ENCODE data around the gene ACOX2.
"Not testable (repeated sequence)": the region's sequence is repeated elsewhere in the genome, so short reads cannot be mapped to it uniquely, and the experiment has no call there.

ACOX2 gene

GRCh38 chr3:58535531-58536500, 1.2 kb downstream of the ACOX2 start:
- DNase-seq (ENCODE audit: low read depth in 2 of 2) = no peak

DNA sequence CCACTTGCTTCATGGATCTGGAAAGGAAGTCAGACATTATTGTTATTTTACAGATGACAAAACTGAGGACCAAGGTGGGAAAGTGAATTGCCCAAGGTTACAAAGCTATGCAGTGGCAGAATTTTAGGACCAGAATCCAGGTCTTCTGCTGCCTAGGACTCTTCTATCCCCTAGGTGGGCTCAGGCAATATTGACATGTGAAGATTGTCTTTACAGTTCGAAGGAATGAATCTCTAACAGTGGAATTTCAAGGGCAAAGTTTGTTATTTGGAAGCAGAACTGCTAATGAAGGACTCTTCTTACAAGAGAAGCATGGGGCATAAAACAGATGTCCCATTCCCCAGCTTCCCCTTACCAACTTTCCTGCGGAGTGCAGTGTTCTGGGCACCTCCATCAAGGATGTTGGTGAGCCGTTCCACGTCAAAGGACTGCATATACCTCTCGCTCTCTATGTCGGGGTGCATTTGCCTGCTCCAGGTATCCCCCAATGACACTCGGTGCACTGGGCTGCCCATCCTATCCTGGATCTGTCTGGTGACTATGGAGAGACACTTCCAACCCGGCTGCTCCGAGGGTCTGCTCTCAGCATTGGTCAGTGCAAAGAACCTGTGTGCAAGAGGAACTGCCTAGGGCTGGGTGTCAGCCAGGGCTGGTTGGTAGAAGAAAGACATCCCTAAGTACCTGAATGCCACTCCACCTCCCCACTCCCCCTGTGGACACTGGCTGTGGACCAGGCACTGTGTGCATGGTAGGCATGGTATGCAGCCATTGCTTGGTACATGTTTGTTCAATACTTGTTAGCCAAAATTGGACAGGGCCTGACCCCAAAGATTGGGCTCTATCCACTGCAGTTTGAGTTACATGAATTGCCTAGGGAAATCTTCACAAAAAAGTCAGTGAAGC, 2.1 kb downstream of the ACOX2 start:
- no peak for DNase-seq (ENCODE audit: low read depth in 2 of 2)

DNA sequence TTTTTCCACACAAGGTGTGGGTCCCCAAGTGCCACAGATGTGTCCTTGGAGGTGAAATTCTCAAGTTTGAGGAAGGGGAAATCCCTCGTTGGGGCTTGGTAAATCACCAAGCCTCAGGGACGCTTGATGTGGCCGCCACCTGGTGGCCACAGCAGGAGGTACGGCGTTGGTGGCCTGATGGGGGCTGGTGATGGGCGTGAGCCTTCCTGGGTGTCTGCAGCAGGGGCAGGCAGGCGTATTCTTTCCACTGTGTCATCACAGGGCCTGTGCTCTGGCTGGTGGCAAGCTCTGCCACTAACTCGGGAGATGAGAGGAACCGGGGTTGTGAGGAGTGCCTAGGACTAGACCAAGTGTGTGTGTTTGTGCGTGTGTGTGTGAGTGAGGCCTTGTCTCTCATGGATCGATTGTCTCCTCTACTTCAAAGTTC, 4.2 kb downstream of the ACOX2 start:
- DNase-seq (ENCODE audit: low read depth in 2 of 2) = peak; percentile 74 to 78

DNA sequence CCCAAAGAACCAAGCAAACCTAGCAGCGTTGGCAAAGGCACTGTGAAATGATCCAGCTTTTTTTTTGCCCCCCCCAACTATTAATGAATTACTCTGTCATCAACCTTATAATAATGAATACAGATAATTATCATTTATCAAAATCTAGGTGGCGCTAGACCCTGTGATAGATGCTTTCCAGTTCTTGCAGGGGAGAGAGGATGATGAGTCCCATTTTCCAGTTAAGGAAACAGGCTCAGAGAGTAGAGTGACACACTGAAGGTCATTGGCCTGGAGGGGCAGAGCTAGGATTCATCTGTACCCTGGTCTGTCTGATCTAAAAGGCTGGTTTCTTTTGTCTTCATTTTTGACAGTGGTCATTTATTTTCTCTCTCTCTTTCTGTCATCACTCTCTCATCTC, 5.0 kb downstream of the ACOX2 start:
- no peak for DNase-seq (ENCODE audit: low read depth in 2 of 2)

DNA sequence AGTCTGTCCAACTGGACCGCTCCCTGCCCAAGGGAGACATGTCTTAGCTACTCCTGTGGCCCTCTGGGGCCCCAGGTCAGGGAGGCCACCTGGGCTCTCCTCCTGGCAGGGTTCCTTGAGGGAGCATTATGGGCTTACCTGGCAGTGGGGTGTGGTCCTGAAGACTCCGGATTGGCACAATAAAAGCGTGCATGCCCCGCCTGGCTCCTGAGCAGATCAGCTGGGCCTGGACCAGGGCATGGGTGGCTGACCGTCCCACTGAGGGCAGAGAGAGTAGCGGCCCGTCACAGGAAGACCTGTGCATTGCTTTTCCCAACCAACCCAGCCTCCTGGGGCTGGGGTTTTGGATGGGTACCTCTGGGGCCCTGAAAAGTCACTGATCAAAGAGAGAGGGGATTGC, 5.4 kb downstream of the ACOX2 start:
- no peak for DNase-seq (ENCODE audit: low read depth in 2 of 2)

DNA sequence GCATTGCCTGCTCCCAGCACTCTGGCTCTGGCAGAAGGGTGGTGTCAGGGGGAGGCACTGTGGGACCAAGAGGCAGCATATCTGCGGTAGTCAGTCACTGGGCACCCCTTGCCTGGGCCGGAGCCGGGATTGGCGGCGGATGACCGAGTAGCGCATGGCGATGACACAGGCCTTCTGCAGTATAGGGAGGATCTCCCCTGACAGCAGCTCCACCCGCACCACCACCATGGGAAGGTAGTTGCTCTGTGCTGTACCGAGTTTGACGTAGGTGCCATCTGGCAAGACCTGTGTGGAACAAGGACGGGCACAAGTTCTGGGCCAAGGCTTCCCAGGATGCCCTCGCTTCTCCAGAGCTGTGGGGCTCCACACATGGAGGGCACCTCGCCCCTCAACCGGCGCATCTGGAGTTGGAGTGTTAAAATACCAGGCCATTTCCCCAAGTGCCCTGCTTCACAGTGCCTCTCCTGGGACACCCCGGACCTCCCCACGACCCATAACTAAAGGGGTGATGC, 6.6 kb downstream of the ACOX2 start:
- DNase-seq (ENCODE audit: low read depth in 2 of 2) = no peak

DNA sequence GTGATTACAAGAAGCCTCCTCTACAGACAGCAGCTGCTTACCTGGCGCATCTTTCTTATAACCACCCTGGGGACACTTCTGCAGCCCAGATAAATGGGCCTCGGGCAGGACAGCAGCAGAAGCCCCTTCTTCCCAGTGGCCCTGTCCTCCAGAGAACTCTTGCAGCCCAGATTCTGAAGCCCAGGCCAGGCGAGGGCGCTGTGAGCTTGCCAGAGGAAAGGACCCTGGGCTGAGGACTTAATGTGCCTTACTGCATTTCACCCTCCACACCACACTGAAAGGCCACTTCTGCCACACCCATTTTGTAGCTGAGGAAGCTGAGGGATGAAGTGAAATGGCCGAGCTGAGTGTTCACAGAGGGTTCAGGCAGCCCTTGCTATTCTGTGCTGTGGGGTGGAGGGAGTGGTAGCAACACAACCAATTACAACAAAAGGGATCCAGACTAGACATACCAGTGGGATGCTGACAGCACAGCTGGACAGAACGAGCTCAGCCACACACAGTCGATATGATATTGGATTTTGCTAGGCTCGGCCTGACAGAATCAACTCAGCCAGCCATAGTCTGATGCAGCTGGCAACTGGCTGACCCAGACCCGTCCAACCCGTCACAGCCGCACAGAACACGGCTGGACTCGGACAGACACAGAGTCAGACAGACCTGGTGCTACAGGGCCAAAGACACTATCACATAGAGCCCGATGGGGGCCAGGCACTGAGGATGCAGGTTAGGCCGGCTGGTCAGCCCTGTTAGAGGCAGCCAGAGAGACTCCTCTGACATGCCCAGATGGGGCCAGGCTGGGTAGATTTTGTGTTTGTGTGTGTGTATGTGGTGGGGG, 7.3 kb downstream of the ACOX2 start:
- DNase-seq (ENCODE audit: low read depth in 2 of 2) = no peak

DNA sequence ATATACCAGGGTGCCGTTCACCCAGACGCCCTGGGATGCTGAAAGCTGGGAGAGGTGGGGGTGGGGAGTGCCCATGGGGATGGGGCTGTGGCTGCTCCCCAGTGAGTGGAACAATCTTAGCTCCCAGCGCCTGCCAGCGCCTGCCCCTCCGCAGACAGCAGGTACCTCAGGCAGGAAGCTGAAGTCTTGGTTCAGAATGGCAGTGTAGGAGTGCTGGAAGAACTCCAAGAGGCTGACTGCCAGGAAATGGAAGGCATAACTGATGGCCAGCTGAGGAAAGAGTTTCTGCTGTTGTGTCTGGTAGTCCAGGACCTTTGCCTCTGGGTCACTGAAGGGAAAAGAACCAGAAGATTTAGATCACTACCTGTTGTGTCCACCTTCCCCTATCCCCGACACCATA, 8.4 kb downstream of the ACOX2 start:
- no peak for DNase-seq (ENCODE audit: low read depth in 2 of 2)

DNA sequence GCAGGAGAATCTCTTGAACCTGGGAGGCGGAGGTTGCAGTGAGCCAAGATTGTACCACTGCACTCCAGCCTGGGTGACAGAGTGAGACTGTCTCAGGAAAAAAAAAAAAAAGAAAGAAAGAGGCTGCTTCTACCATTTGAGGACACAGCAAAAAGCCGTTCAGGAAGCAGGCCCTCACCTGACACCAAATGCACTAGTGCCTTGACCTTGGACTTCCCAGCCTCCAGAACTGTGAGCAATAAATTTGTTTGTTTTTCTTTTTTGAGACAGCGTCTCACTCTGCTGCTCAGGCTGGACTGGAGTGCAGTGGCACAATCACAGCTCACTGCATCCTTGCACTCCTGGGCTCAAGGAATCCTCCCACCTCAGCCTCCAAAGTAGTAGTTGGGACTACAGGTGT, 9.6 kb downstream of the ACOX2 start:
- not testable (repeated sequence) for DNase-seq (ENCODE audit: low read depth in 2 of 2)

DNA sequence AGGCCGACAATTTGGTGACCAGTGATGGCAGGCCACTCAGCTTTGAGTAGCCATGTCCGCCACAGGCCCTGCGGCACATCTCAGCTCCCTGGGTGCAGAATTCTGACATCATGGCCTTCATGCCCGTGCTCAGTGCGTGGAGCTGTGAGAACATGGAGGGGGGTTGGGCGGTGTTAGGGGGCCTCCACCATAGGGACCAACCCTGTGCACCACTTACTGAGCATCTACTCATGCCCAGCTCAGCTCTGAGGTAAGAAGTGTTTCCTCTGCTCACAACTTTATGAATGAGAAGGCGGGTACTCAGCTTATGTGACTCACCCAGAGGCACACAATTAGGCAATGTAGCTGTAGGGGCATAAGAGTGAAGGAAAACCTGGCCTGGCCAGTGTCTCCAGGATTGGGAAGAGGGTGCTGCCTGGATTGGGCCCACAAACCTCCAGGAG, 10.5 kb downstream of the ACOX2 start:
- DNase-seq (ENCODE audit: low read depth in 2 of 2) = no peak

- no peak for DNase-seq (ENCODE audit: low read depth in 2 of 2)
Observed at GRCh38 chr3:58524326-58524888, 12.6 kb downstream of the ACOX2 start.

GRCh38 chr3:58522759-58523425, 14.1 kb downstream of the ACOX2 start:
- no peak for DNase-seq (ENCODE audit: low read depth in 2 of 2)

DNA sequence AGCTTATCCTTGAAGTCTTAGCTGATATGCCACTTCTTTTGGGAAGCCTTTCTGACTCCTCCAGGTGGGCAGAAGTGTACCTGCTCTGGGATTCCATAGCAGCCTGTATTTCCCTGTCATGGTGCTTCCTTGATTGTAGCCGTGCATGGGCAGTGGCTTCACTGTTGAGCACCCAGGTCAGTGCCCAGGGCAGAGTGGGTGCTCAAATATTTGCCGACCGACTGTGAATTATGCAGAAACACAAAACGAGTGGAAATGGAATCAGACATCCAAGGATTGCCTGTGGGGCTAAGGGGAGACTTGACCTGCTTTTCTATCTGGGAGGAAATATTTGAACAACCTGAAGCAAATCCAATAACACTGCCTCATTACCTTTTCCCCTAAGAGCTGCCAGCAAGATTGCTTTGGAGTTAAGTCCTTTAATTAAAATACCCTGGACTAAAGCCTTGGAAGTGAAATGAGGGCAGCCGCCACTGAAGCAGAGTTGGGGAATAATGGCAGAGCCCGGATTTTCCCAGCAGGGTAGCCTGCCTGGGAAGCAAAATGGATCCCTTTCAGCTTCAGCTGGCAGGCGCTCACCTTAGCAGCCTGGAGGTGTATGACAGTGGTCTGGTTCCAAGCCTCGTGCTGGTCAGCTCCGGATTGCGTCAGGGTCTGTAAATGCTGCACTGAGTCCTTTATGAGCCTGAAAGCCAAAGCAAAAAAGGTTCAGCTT, 14.9 kb downstream of the ACOX2 start:
- no peak for DNase-seq (ENCODE audit: low read depth in 2 of 2)

GRCh38 chr3:58521336-58521670, 15.7 kb downstream of the ACOX2 start:
- DNase-seq (ENCODE audit: low read depth in 2 of 2) = no peak

- DNase-seq (ENCODE audit: low read depth in 2 of 2) = no peak
Observed at GRCh38 chr3:58520403-58521335, 16.3 kb downstream of the ACOX2 start.

DNA sequence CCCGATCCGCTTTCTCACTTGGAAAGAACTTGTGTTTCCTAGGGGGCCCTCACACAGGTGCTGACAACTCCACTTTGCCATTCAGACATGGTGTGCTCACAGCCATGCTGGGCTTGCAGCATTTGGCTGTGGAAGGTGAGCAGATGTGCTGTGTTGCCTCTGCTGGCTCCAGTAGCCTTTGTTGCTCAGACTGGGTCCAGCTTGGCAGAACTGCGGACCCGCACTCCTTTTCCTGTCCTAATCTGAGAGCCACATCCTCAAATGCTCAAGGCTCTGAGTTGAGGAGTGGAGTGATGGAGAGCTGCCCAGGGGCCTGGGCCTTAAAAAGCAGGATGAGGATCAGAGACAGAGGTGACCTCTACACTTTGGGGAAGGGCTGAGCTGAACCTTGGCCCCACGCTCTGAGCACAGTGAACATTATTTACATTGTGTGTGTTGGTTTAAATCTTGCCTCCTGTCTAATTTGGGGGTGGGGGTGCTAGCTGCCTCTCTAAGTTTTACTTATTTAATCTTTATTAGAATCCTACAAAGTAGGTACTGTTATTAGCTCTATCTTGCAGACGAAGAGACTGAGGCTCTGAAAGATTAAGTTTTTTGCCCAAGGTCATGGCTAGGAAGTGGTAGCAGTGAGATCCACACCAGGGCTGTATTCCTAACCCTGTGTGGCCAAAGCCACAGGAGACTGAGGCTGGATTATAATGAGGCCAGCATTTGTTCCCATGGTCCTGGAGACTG, 17.2 kb downstream of the ACOX2 start:
- no peak for DNase-seq (ENCODE audit: low read depth in 2 of 2)

- no peak for DNase-seq (ENCODE audit: low read depth in 2 of 2)
Observed at GRCh38 chr3:58518291-58518789, 18.6 kb downstream of the ACOX2 start.

- DNase-seq (ENCODE audit: low read depth in 2 of 2) = no peak
Observed at GRCh38 chr3:58514405-58514804, 22.6 kb downstream of the ACOX2 start.
